SK-N-MC (cell line): ENCODE measurements around the gene EPAS1.

Experiments
- EZH2 ChIP-seq: fragments of 200-600 bp; sonication (generic); IDR thresholded peaks from one replicate; pipeline ENCODE4 v1.6.1; 2017; ENCODE audit warnings: antibody characterized with exemption
- FOXP2 ChIP-seq: optimal IDR thresholded peaks from 2 replicates; pipeline ENCODE3; 2011; ENCODE audit warnings: mild to moderate bottlenecking, moderate library complexity; ENCODE audit not compliant: insufficient read depth; ENCODE audit errors: extremely low read length, control extremely low read depth

GRCh38 chr2:46381263-46381849 lies 84.1 kb downstream of the EPAS1 start:
- TF ChIP-seq EZH2 (no peak), FOXP2 (no peak)
